Adrenal gland (tissue), 12 donors: Measurements from ENCODE around the gene GRM8. TPM values are rescaled to one million over a fixed set of nuclear protein-coding genes. Genes with fewer than 3 reads are reported as not detected.

ENCODE experiments used
- DNase-seq, 7 donors: peaks; one replicate each; pipeline ENCODE4 v3.0.0-alpha.2; 2019 to 2020
- H3K27ac ChIP-seq, 5 donors: fragments of 200-600 bp; sonication (generic) in 4 of 5; 1 replicate in 3 of 5; 2 replicates in 2 of 5; pipeline versions ENCODE4 v1.5.1 to v1.8.0; 2016 to 2020; ENCODE audit warnings: mild to moderate bottlenecking in 1 of 5
- H3K27me3 ChIP-seq: fragments of 200-600 bp; 2 replicates; pipeline ENCODE4 v1.8.0; 2021
- H3K36me3 ChIP-seq, 2 donors: fragments of 200-600 bp; replicated peaks in 1 of 2; 1 replicate in 1 of 2; 2 replicates in 1 of 2; pipeline versions ENCODE4 v1.5.1 to v1.8.0; 2018 to 2022
- H3K4me1 ChIP-seq, 2 donors: fragments of 200-600 bp; replicated peaks in 1 of 2; 1 replicate in 1 of 2; 2 replicates in 1 of 2; pipeline versions ENCODE4 v1.5.1 to v1.8.0; 2018 to 2021
- H3K4me3 ChIP-seq, 4 donors: fragments of 200-600 bp; sonication (generic) in 3 of 4; one replicate each; pipeline ENCODE4 v1.5.1; 2016 to 2018
- H3K9me3 ChIP-seq, 3 donors: fragments of 200-600 bp; sonication (generic) in 1 of 3; replicated peaks in 1 of 3; 1 replicate in 2 of 3; 2 replicates in 1 of 3; pipeline versions ENCODE4 v1.5.1 to v1.8.0; 2016 to 2021
- POLR2A ChIP-seq, 2 donors: fragments of 450-650 bp; IDR thresholded peaks; one replicate each; pipeline ENCODE4 v1.6.1; 2017; ENCODE audit warnings: antibody characterized with exemption in 2 of 2, mild to moderate bottlenecking in 2 of 2, moderate library complexity in 1 of 2
- WGBS, 4 donors: extraction: QIAGEN DNeasy Blood & Tissue Kit in 2 of 4; methylation state at CpG; one replicate each; pipeline versions ENCODE4 v1.1.5 to v1.1.7; 2013 to 2017; 5-methylcytosine and 5-hydroxymethylcytosine counted together
- intact Hi-C, 2 donors: fragments of 100-400 bp; cut with DNase I; formaldehyde crosslinking; loops; one replicate each; pipeline versions ENCODE4 v1.14.1 to v1.15.0; 2022 to 2023
- polyA plus RNA-seq, 3 donors: library from polyadenylated mRNA; stranded (reverse); fragments of 200-250 nt in 2 of 3; fragments of 350-450 nt in 1 of 3; fragmentation: Illumina TruSeq in 1 of 3; extraction: RNeasy Lipid Tissue Mini Kit (QIAGEN cat#74804) in 1 of 3; gene quantifications; one replicate each; pipeline ENCODE4 v1.2.3, GENCODE V29; 2013 to 2014
- total RNA-seq, 9 donors: library from RNA; depleted of rRNA in 4 of 9; stranded (reverse); fragments of >200 nt in 4 of 9; fragments of 120-200 nt in 1 of 9; fragmentation: NEBNext Ultra II Directional in 1 of 9; extraction: Animal tissue kit (Norgen Biotek cat#: 25700) in 1 of 9; gene quantifications; one replicate each; pipeline versions ENCODE4 v1.1.0 to v1.2.4, GENCODE V29; 2013 to 2023
- TF ChIP-seq, protein P1 (sequence below), 6 experiments: fragments of 450-650 bp in 4 of 6; fragments of 200-600 bp in 2 of 6; sonication (generic) in 1 of 6; IDR thresholded peaks; 1 replicate in 5 of 6; 2 replicates in 1 of 6; pipeline versions ENCODE4 v1.5.1 to v1.8.0; 2016 to 2021; ENCODE audit warnings: antibody characterized with exemption in 6 of 6, mild to moderate bottlenecking in 2 of 6, moderate library complexity in 1 of 6
- donor health status: healthy with polysubstance abuse.
- donor health status: Bipolar disorder and iron deficiency.
- donor health status: DM: yes; HTN: yes; CAD: no.
- donor health status: DM: no; HTN: no; CAD: no.
- donor health status: DM: no; HTN: no; CAD: no.
- donor health status: DM: yes; HTN: yes; CAD: no.

Gene GRM8
- total and polyA plus RNA-seq, 12 donors: 0.10 to 2.5 (median 0.92) TPM; not detected in 5

DNA sequence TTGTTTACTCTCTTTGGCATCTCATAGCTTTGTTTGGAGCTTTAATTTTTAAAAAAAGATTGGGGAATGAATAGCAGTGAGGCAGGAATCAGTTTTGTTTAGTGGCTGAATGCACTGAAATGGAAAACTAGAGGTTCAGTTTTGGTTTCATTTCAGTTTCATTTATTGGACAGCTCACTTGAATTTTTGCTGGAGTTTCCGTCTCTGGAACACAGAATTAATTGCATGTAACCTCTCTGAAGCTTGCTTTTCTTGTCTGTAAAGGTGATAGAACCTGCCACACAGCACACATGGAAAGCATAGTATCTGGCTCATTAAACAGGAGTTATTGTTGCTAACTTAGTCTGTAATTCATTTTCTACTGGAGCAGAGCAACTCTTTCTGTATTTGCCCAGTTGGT, 7.1 kb downstream of the GRM8 start:
- no peaks in the 10 kb centered on the region for H3K9me3 ChIP-seq
- 29 to 41% (median 33%) methylated on average over 1 of the region's 1 CpG for WGBS, 4 donors
- no peak for DNase-seq
- H3K36me3 ChIP-seq: no peaks in the 10 kb centered on the region
- H3K4me3 ChIP-seq: no peak overlapping the region
- no peaks in the 10 kb centered on the region for H3K4me1 ChIP-seq
- intact Hi-C loops: no loop called here
- TF ChIP-seq, protein P1, sequence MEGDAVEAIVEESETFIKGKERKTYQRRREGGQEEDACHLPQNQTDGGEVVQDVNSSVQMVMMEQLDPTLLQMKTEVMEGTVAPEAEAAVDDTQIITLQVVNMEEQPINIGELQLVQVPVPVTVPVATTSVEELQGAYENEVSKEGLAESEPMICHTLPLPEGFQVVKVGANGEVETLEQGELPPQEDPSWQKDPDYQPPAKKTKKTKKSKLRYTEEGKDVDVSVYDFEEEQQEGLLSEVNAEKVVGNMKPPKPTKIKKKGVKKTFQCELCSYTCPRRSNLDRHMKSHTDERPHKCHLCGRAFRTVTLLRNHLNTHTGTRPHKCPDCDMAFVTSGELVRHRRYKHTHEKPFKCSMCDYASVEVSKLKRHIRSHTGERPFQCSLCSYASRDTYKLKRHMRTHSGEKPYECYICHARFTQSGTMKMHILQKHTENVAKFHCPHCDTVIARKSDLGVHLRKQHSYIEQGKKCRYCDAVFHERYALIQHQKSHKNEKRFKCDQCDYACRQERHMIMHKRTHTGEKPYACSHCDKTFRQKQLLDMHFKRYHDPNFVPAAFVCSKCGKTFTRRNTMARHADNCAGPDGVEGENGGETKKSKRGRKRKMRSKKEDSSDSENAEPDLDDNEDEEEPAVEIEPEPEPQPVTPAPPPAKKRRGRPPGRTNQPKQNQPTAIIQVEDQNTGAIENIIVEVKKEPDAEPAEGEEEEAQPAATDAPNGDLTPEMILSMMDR (IDR thresholded peaks at IDR 0.05): no peak
- no peak for TF ChIP-seq POLR2A (IDR thresholded peaks at IDR 0.05)
- H3K27me3 ChIP-seq: peaks cover 15% of the 10 kb centered on the region
- no peak overlapping the region for H3K27ac ChIP-seq

DNA sequence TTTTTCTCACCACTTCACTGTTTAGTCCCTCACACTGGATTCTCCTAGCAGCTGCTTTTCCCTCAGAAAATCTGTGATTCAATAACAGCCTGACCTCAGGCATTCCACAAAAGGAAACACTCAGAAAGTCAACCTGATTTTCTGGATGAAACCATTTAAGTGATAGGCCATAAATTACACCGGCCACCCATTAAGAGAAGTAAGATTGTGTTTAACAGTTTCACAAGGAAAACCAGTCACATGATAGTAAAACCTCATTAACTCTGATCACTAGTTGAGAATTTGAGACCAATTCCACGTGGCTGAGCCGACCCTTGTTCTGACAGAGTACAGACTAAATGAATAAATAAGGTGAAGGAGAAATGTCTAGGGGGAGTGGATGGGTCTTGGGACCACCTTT, 7.7 kb downstream of the GRM8 start:
- intact Hi-C loops: no loop called here
- H3K4me3 ChIP-seq: no peak overlapping the region
- H3K27me3 ChIP-seq: peaks cover 10% of the 10 kb centered on the region
- DNase-seq: no peak
- no peak overlapping the region for H3K27ac ChIP-seq
- TF ChIP-seq POLR2A (IDR thresholded peaks at IDR 0.05): no peak
- TF ChIP-seq, protein P1 (IDR thresholded peaks at IDR 0.05): no peak
- H3K36me3 ChIP-seq: no peaks in the 10 kb centered on the region
- no peaks in the 10 kb centered on the region for H3K4me1 ChIP-seq
- no peaks in the 10 kb centered on the region for H3K9me3 ChIP-seq
- 68 to 86% (median 73%) methylated on average over 3 of the region's 3 CpGs for WGBS, 4 donors

DNA sequence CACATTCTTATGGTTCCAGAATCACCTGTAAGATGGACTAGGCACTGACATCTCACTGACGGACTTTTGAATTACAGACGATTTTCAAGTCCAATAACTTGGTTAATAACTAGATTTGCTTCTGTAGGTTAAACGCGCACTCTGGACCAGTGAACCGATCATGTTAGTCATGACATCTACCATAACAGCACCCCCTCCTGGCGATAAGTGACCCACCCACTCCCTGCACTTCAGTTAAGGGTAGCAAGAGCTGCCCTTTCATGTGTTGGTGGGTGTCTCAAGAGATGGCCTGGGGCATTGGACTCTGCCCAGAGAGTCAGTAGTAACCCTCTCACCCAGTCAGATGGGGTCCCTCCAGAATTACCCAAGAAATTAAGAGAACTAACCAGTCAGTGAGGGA, 12.9 kb downstream of the GRM8 start:
- H3K27me3 ChIP-seq: no peaks in the 10 kb centered on the region
- WGBS, 4 donors: 62 to 68% (median 64%) methylated on average over 6 of the region's 6 CpGs
- no peaks in the 10 kb centered on the region for H3K4me1 ChIP-seq
- intact Hi-C loops: no loop called here
- no peak overlapping the region for H3K4me3 ChIP-seq
- TF ChIP-seq, protein P1 (IDR thresholded peaks at IDR 0.05): no peak
- TF ChIP-seq POLR2A (IDR thresholded peaks at IDR 0.05): no peak
- no peaks in the 10 kb centered on the region for H3K36me3 ChIP-seq
- no peak for DNase-seq
- H3K27ac ChIP-seq: no peak overlapping the region
- H3K9me3 ChIP-seq: no peaks in the 10 kb centered on the region

DNA sequence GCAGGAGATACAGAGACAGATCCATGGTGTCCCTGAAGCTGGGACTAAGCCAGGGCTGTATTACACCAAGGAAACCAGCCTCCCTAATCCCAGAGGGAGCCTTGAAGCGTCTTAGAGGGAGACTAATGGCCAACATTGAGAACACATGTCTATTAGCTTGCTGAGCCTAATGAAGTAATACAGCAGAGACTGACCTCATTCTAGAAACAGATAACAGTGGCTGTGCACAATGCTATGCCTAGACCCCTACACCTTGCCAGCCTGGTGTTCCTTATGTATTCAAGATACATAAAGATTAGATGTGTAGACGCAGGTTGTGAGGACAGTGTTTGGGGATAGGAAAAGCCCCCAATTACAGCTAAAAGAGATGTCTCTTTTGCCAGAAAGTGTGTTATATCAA, 19.1 kb downstream of the GRM8 start:
- 66 to 83% (median 76%) methylated on average over 2 of the region's 2 CpGs for WGBS, 4 donors
- DNase-seq: no peak
- no peaks in the 10 kb centered on the region for H3K36me3 ChIP-seq

More for the DNA sequence above, 19.1 kb downstream of the GRM8 start:
- no peak overlapping the region for H3K27ac ChIP-seq
- intact Hi-C loops: no loop called here
- H3K4me3 ChIP-seq: no peak overlapping the region
- H3K4me1 ChIP-seq: no peaks in the 10 kb centered on the region
- TF ChIP-seq, protein P1 (IDR thresholded peaks at IDR 0.05): no peak
- H3K9me3 ChIP-seq: no peaks in the 10 kb centered on the region
- no peaks in the 10 kb centered on the region for H3K27me3 ChIP-seq
